GM19328 (cell line): ENCODE data around the gene TSTD2.
"Not testable (repeated sequence)": the region's sequence is repeated elsewhere in the genome, so short reads cannot be mapped to it uniquely, and the experiment has no call there.

Experiments used
- ATAC-seq: cut with Tn5 transposase; IDR thresholded peaks from one replicate; pipeline ENCODE4 v1.9.1; 2021; ENCODE audit warnings: mild to moderate bottlenecking, moderate library complexity; ENCODE audit not compliant: unreplicated experiment

TSTD2 gene

GRCh38 chr9:97632248-97632984 lies 752 bp downstream of the TSTD2 start:
- peak; percentile 4 for ATAC-seq

GRCh38 chr9:97630591-97630990 lies 2.6 kb downstream of the TSTD2 start:
- no peak for ATAC-seq

- ATAC-seq: no peak
Measured at GRCh38 chr9:97629156-97629555, 4.0 kb downstream of the TSTD2 start.

DNA sequence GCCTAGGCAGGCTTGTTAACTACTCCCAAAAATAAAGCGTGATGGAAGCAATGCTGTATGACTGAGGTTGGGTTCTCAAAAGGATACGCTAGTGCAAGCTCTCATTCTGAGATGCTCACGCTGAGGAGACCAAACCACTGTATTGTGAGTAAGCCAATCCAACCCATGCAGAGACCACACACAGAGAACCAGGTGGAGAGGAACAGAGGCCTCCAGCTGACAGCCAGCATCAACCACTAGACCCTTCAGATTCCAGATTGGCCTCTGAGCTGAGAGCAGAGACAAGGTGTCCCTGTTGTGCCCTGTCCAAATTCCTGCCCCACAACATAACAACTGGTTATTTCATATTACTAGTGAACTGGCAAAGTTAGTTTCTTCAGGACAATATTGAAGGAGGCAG lies 4.5 kb downstream of the TSTD2 start:
- ATAC-seq: no peak

- no peak for ATAC-seq
Measured at GRCh38 chr9:97627624-97628023, 5.5 kb downstream of the TSTD2 start.

DNA sequence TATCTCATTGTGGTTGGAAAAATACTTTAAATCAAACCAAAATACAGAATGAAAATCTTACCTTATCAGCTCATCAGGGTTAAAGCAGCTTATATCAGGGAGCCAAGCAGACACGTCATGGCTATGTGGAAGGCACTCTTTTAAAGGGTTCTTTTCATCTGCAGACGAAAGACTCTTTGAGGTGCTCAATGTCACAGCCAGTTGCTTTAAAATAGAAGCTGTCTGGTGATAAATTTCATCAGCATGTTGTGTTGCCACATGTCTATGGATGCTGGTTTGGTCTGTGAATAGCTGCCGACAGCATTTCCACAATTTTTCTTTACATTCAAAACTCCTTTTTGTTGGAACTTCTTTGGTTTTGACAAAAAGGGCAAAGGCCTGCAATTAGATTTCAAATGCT lies 7.5 kb downstream of the TSTD2 start:
- ATAC-seq: no peak

GRCh38 chr9:97623946-97624345 lies 9.2 kb downstream of the TSTD2 start:
- ATAC-seq: no peak

DNA sequence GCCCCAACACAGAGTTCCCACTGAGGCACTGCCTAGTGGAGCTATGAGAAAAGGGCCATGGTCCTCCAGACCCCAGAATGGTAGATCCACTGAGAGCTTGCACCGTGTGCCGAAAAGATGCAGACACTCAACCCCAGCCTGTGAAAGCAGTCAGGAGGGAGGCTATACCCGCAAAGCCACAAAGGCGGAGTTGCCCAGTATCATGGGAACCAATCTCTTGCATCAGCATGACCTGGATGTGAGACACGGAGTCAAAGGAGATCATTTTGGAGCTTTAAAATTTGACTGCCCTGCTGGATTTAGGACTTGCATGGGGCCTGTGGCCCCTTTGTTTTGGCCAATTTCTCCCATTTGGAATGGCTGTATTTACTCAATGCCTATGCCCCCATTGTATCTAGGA lies 10.7 kb downstream of the TSTD2 start:
- ATAC-seq: not testable (repeated sequence)

DNA sequence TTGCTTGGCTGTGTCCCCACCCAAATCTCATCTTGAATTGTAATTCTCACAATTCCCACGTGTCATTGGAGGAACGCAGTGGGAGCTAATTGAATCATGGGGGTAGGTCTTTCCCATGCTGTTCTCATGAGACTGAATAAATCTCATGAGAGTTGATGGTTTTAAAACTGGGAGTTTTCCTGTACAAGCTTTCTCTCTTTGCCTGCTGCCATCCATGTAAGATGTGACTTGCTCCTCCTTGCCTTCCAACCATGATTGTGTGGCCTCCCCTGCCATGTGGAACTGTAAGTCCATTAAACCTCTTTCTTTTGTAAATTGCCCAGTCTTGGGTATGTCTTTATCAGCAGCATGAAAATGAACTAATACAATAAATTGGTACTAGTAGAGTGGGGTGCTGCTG lies 13.1 kb downstream of the TSTD2 start:
- not testable (repeated sequence) for ATAC-seq

DNA sequence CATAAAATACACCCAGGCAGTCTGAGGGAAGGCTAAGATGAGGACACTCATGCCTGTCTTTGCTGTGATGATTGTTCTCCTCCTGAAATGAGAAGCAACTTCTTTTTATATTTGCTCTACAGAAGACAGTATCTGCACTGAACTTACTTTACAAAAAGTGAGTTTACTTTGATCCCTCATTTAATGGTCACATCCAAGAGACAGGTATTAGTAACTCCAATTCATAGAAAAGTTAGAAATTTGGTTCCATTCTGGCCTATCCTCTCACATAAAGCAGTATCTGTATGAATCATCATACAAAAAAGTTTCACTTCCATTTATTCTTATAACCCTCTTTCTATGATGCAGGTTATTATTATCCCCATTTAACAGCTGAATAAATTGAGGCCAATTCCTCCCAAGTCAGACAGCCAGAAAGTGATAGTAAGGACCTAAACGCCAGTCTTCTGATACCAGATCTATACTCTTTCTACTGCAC lies 15.2 kb downstream of the TSTD2 start:
- no peak for ATAC-seq

DNA sequence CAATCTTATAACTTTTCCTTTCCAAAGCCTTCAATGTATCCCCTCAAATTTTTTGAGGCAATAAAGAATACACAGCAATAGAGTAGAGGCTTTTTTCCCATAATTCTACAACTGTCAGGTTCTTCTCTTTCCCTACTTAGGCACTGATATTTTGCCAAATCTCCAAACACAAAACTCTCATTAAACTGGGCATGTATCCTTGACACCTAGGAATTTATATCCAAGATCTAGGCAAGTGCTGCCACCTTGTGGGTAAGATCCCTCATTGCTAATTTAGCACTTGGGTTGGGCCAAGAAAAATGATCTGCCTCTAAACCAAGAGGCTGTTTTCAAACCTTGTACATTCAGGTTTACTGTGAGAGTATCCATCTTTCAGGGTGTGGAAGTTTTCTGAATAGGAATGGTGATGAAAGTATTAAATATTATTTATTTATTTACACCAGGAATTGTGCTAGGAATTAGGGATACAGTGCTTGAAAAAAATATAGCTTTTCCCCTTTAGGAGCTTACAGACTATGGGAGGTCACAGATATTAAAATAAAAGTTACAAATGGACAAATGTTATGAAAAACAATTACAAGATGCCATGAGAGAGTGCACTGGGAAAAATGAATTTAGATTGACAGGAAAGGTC lies 17.6 kb downstream of the TSTD2 start:
- ATAC-seq: no peak

DNA sequence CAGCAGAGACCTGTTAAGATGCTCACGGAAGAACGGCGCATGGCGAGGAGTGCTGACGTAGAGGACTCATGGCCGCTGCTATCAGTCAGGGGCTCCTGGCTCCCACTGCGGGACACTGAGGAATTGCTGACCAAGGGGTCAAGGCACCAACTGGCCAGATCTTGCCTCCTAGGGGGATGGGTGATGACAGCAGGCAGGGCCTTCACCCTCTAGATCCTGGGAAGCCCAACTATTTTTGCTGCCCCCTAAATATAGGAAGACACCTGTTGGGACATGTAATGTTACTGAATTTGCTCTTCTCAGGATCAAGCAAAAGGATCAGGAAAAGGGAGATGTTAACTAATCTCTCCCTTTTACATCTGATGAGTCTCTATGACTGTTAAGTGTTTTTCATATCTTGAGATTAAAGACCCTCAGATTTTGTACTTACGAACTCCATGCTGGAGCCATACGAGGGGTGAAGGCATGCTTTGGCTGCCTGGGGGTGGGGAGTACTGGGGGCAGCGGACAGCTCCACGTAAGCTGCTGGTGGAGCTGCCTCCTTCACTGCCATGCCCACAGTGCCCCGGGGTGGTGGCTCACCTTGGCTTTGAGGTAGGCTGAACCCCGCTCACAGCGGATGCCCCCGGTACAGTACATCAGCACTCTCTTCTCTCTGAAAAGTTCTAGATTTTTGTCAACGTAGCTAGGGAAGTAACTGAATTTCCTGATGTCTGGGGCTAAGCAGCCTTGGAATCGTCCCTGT lies 28.1 kb downstream of the TSTD2 start:
- ATAC-seq: no peak

- no peak for ATAC-seq
Measured at GRCh38 chr9:97602430-97602829, 30.7 kb downstream of the TSTD2 start.

DNA sequence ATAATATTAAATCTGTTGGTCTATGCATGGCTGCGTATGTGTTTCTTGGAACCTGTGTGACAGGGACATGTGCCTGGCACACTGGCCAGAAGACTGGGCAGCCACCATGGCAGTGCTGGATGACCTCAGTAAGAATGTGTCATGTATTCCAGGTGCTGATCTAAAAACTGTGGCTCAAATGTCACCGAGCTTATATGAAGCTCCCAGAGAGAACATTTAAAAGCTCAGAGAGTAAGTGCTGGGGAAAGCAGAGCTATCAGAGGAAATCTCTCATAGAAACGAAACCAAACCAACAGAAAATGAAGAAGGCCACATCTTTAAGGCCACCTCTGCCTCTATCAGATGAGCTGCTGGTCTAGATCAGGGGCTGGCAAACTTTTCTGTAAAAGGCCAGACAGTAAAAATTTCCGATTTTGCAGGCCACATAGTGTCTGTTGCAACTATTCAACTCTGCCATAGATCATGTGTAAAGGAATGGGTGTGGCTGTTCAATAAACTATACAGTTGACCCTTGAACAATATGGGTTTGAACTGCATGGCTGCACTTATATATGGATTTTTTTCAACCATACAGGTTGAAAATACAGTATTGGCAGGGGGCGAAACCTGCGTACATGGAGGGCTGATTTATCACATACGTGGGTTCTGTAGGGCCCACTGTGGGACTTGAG lies 31.8 kb downstream of the TSTD2 start:
- ATAC-seq: no peak

DNA sequence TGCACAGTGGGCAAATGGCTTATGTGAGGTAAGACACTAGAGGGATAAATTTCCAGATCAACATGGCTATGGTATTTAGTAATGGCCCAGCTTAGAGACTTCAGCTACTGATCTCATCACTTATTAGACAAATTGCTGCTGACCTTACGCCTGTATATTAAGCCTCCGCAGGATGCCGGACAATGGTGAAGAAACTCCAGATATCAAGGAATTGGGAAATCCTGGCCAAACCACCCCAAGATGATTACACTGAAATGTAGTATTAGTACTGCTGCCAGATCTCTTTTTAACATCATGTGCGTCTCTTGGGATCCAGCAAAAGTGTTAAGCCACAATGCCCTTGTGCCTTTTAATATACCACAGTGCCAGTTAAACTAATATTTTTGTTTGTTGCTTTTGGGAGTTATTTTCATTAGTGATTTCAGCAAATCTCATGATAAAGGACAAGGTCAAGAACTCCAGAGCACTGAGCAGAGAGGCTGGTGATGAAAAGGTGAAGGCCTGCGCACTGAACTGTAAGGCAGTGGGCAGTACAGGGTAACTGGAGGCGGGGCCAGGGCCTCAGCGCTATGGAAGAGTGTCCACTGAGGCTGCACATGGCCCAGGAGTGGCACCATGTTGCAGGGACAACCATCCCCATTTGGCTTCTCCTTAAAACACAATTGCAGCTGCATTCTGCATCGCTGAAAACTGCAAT lies 32.5 kb downstream of the TSTD2 start:
- no peak for ATAC-seq

- no peak for ATAC-seq
Measured at GRCh38 chr9:97599314-97599846, 33.8 kb downstream of the TSTD2 start.

DNA sequence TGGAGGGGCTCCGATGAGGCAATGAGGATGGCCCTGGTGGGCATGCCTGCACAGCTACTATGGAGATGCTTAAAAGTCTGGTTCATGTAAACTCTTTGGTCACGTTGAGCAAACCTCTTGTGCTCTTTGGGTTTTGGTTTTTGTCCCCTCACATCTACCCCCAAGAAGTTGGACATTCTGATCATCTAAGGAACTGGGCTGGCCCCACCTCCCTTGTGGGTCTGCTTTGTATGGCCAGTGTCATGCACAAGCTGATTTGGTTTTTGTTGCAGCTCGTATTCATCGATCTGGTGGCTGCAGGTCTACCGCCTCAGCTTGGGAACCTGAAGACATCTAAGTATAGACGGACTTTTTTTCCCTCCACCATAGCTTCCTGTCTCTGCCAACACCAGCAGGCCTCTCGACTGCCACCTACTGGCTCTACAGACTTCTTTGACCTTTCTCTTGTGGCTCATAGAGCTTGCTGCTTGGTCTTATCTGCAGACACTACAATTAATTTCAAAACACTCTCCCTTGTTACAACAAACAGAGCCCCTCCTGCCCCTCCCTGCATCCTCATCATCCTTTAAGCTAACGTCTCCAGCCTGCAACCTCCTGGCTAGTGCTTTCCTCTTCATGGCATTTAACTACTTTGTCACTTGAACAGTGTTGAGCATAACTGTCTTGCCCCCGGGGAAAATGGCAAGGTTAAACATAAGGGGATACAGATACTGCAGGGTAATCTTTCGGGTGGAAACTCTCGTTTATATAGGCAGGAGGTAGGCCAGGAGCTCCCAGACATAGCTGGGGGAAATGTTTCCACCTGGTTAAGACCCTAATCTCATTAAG lies 34.5 kb downstream of the TSTD2 start:
- peak; percentile 81 for ATAC-seq

GRCh38 chr9:97596906-97597305 lies 36.3 kb downstream of the TSTD2 start:
- ATAC-seq: no peak

DNA sequence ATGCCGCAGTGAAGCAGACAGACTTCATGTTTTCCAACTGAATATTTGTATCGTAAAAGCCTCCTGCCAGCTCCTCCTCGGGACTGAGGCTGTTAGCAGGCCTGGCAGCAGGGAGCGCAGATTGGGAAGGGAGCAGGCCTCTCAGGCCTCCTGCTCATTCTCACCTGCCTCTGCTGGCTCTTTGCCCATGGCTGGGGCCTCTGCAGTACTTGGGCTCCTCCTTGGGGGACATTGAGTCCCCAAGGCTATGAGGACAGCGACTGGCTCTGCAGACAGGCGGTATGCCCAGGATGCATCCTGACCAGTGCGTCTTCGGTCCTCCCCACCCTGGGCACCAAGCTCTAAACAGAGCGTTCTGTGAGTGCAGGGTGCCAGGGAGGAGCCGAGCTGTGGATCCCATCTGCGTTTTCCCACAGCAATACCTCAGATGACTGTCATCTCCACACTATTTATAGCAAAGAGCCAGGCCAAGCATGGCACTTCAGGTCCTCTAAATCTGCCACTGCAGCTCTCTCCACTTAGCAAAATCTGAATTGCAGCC lies 38.7 kb downstream of the TSTD2 start:
- no peak for ATAC-seq
